Measurements from ENCODE around the gene FREM2. TPM values are rescaled to one million over a fixed set of nuclear protein-coding genes. Genes with fewer than 3 reads are reported as not detected.

FREM2 gene
- total and polyA plus RNA-seq, 3 donors from 2014 or later = 0.80 to 5.5 (median 4.4) TPM

GRCh38 chr13:38769526-38769925, 82.6 kb downstream of the FREM2 start:
- Histone ChIP-seq H3K36me3 (ENCODE audit: low read depth, missing control alignments) (no peaks in the 10 kb centered on the region), H3K27me3 (no peaks in the 10 kb centered on the region), H3K4me3 (no peak overlapping the region), H3K4me1 (no peaks in the 10 kb centered on the region), H3K9me3 (no peaks in the 10 kb centered on the region), H3K27ac (no peak overlapping the region)
- DNase-seq = no peak
- WGBS, 2 donors = 84 to 88% methylated on average over 7 of the region's 7 CpGs
- TF ChIP-seq CTCF (IDR thresholded peaks at IDR 0.05) (no peak), POLR2A (IDR thresholded peaks at IDR 0.05) (no peak)
- intact Hi-C loops (cut with DNase I; ENCODE audit: low total_unique reads) = no loop called here

GRCh38 chr13:38775085-38775484, 88.2 kb downstream of the FREM2 start:
- intact Hi-C loops (cut with DNase I; ENCODE audit: low total_unique reads) = no loop called here
- DNase-seq = no peak
- Histone ChIP-seq H3K4me1 (no peaks in the 10 kb centered on the region), H3K27me3 (no peaks in the 10 kb centered on the region), H3K9me3 (no peaks in the 10 kb centered on the region), H3K4me3 (no peak overlapping the region), H3K36me3 (ENCODE audit: low read depth, missing control alignments) (no peaks in the 10 kb centered on the region), H3K27ac (no peak overlapping the region)
- TF ChIP-seq CTCF (IDR thresholded peaks at IDR 0.05) (no peak), POLR2A (IDR thresholded peaks at IDR 0.05) (no peak)
- 54 to 72% methylated on average over 5 of the region's 5 CpGs for WGBS, 2 donors

- Histone ChIP-seq H3K9me3 (no peaks in the 10 kb centered on the region), H3K27ac (no peak overlapping the region), H3K36me3 (ENCODE audit: low read depth, missing control alignments) (no peaks in the 10 kb centered on the region), H3K27me3 (no peaks in the 10 kb centered on the region), H3K4me3 (no peak overlapping the region), H3K4me1 (no peaks in the 10 kb centered on the region)
- intact Hi-C loops (cut with DNase I; ENCODE audit: low total_unique reads) = no loop called here
- TF ChIP-seq POLR2A (IDR thresholded peaks at IDR 0.05) (no peak), CTCF (IDR thresholded peaks at IDR 0.05) (no peak)
- 88 to 91% methylated on average over 6 of the region's 6 CpGs for WGBS, 2 donors
- DNase-seq = no peak
Observed at GRCh38 chr13:38777347-38778119, 90.7 kb downstream of the FREM2 start.

GRCh38 chr13:38781539-38781938, 94.7 kb downstream of the FREM2 start:
- H3K4me3 ChIP-seq = no peak overlapping the region
- no peak overlapping the region for H3K27ac ChIP-seq
- no peak for DNase-seq
- H3K9me3 ChIP-seq = no peaks in the 10 kb centered on the region
- no peaks in the 10 kb centered on the region for H3K36me3 ChIP-seq (ENCODE audit: low read depth, missing control alignments)
- TF ChIP-seq CTCF (IDR thresholded peaks at IDR 0.05) (no peak), POLR2A (IDR thresholded peaks at IDR 0.05) (no peak)
- no peaks in the 10 kb centered on the region for H3K4me1 ChIP-seq
- H3K27me3 ChIP-seq = no peaks in the 10 kb centered on the region
- WGBS, 2 donors = 89 to 93% methylated on average over 3 of the region's 3 CpGs
- intact Hi-C loops (cut with DNase I; ENCODE audit: low total_unique reads) = no loop called here

Data from testis (tissue), 3 donors.